ENCODE data around the gene ATXN1.
A peak's percentile ranks its signal among the peaks of the same experiment; 100 is the strongest.

ATXN1 gene

DNA sequence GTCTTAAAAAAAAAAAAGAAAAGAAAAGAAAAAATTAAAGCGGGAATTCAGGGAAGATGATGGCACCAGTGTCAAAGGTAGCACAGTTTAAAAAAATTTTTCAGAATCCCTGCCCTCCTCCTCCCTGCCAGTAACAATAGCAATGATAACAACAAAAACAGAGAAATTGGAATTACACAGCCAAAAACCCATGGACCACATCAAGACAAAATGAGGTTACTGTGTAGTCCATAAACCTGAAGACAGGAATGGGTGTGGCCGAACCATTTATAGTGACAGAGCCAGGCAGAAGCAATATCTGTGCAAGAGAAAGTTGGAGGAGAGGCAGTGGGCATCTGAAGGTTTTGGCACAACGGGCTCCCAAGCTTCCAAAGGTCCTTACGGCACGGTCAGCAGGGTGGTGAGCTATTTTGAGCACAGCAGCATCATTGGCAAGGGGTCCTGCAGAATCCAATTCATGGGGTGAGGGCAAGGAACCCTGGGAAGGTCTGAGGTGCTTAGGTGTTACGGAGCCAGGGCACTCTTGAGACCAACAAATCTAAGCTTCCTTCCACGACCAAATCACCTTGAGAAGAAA is 320.5 kb downstream of the ATXN1 start:
- H4K91ac ChIP-seq (ENCODE audit: low read length) = no peak overlapping the region
- no peak overlapping the region for H3K4ac ChIP-seq (ENCODE audit: low read depth in 1 of 2, low read length in 2 of 2)
- H2BK120ac ChIP-seq (ENCODE audit: low read depth, low read length) = no peak overlapping the region
- H2BK12ac ChIP-seq (ENCODE audit: low read length in 2 of 2) = no peak overlapping the region
- H3K79me1 ChIP-seq (replicated peaks; ENCODE audit: low read length, poor library complexity, severe bottlenecking) = peaks cover 8% of the 10 kb centered on the region
- H3K27ac ChIP-seq (ENCODE audit: low read length, poor library complexity, severe bottlenecking) = no peak overlapping the region
- peak overlapping the region; percentile 28 for H4K8ac ChIP-seq (ENCODE audit: low read length)
- H3K9ac ChIP-seq (ENCODE audit: low read length) = no peak overlapping the region
- H3K36me3 ChIP-seq (ENCODE audit: control insufficient read depth in 1 of 2, insufficient read depth in 2 of 2, low read depth in 1 of 2, low read length in 2 of 2) = no peaks in the 10 kb centered on the region
- no peak overlapping the region for H2BK5ac ChIP-seq (ENCODE audit: low read depth, low read length, poor library complexity, severe bottlenecking)
- H3K9me3 ChIP-seq (ENCODE audit: control insufficient read depth, low read length) = no peaks in the 10 kb centered on the region
- 98% methylated on average over 5 of the region's 7 CpGs for WGBS
- H2BK15ac ChIP-seq (ENCODE audit: low read depth, poor library complexity, severe bottlenecking) = no peak overlapping the region
- peaks cover 2% of the 10 kb centered on the region for H3K4me1 ChIP-seq (ENCODE audit: control insufficient read depth, insufficient read depth, low read depth, low read length)
- no peak overlapping the region for H2AK5ac ChIP-seq (ENCODE audit: low read length, severe bottlenecking)
- H3K4me2 ChIP-seq (ENCODE audit: low read length, poor library complexity, severe bottlenecking) = no peak overlapping the region
- H3K14ac ChIP-seq (ENCODE audit: low read length in 2 of 2) = no peak overlapping the region
- H3K4me3 ChIP-seq (ENCODE audit: insufficient read depth in 1 of 2, low read depth in 1 of 2, low read length in 2 of 2) = no peak overlapping the region
- DNase-seq = no peak
- no peak overlapping the region for H3K18ac ChIP-seq (ENCODE audit: low read depth in 1 of 2, low read length in 2 of 2)
- no peaks in the 10 kb centered on the region for H3K27me3 ChIP-seq (ENCODE audit: control insufficient read depth in 1 of 2, insufficient read depth in 1 of 2, low read length in 2 of 2)
- peak overlapping the region in 1 of 2 experiments; percentile 9 for H3K23ac ChIP-seq (ENCODE audit: low read length in 2 of 2)
- H2AFZ ChIP-seq (ENCODE audit: low read depth, low read length) = no peak overlapping the region

DNA sequence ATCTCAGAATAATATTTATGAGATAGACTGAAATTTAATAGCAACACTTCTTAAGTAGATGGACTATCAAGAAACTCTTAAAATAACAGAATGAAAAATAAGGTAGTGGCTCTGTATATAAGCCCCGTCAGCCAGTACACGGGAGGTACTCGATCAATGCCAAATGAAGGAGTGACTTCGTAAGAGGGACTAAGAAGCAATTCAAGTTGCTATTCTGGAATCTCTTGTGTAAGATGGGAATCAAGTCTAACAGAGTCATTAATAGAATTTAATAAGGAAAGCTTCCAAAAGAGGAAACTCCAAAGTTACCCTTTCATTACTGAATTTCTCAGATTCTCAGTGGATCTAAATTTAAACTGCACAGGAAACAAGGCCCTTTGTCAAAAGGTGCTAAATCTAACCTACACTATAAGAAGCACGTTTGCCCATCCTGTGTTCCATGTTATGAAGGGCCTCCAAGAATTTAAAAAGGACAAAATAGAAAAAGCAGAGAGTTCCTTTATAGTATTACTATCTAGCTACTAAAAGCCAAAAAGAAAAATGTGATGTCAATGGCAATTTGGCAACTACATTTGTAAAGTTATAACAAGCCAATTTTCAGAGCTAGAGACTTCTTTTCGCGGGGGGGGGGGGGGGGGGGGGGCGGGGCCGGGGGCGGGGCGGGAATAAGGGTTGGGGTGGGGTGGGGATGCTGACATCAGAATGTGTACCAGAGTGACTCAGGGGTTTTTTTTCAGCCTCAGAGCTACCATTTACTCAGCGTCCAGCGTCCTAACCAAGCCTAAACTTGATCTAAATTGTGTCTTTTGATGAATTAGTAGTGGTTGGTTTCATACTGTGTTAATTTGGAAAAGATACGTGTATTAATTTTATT is 322.3 kb downstream of the ATXN1 start:
- no peak overlapping the region for H2AK5ac ChIP-seq (ENCODE audit: low read length, severe bottlenecking)
- H4K91ac ChIP-seq (ENCODE audit: low read length) = no peak overlapping the region
- peaks cover 6% of the 10 kb centered on the region for H3K79me1 ChIP-seq (replicated peaks; ENCODE audit: low read length, poor library complexity, severe bottlenecking)
- peak overlapping the region; percentile 65 for H3K9ac ChIP-seq (ENCODE audit: low read length)
- peak; percentile 59 for DNase-seq
- no peaks in the 10 kb centered on the region for H3K9me3 ChIP-seq (ENCODE audit: control insufficient read depth, low read length)
- no peak overlapping the region for H2BK15ac ChIP-seq (ENCODE audit: low read depth, poor library complexity, severe bottlenecking)
- peaks cover 0 to 4% of the 10 kb centered on the region in 2 experiments for H3K36me3 ChIP-seq (ENCODE audit: control insufficient read depth in 1 of 2, insufficient read depth in 2 of 2, low read depth in 1 of 2, low read length in 2 of 2)
- no peak overlapping the region for H3K27ac ChIP-seq (ENCODE audit: low read length, poor library complexity, severe bottlenecking)
- no peak overlapping the region for H2BK12ac ChIP-seq (ENCODE audit: low read length in 2 of 2)
- H3K14ac ChIP-seq (ENCODE audit: low read length in 2 of 2) = no peak overlapping the region
- H3K4me2 ChIP-seq (ENCODE audit: low read length, poor library complexity, severe bottlenecking) = no peak overlapping the region
- no peak overlapping the region for H2BK5ac ChIP-seq (ENCODE audit: low read depth, low read length, poor library complexity, severe bottlenecking)
- H4K8ac ChIP-seq (ENCODE audit: low read length) = no peak overlapping the region
- no peak overlapping the region for H2BK120ac ChIP-seq (ENCODE audit: low read depth, low read length)
- no peak overlapping the region for H3K4ac ChIP-seq (ENCODE audit: low read depth in 1 of 2, low read length in 2 of 2)
- no peaks in the 10 kb centered on the region for H3K27me3 ChIP-seq (ENCODE audit: control insufficient read depth in 1 of 2, insufficient read depth in 1 of 2, low read length in 2 of 2)
- no peak overlapping the region for H3K18ac ChIP-seq (ENCODE audit: low read depth in 1 of 2, low read length in 2 of 2)
- H3K4me3 ChIP-seq (ENCODE audit: insufficient read depth in 1 of 2, low read depth in 1 of 2, low read length in 2 of 2) = no peak overlapping the region
- 94% methylated on average over 4 of the region's 14 CpGs for WGBS
- peaks cover 2% of the 10 kb centered on the region for H3K4me1 ChIP-seq (ENCODE audit: control insufficient read depth, insufficient read depth, low read depth, low read length)
- H3K23ac ChIP-seq (ENCODE audit: low read length in 2 of 2) = no peak overlapping the region
- no peak overlapping the region for H2AFZ ChIP-seq (ENCODE audit: low read depth, low read length)

DNA sequence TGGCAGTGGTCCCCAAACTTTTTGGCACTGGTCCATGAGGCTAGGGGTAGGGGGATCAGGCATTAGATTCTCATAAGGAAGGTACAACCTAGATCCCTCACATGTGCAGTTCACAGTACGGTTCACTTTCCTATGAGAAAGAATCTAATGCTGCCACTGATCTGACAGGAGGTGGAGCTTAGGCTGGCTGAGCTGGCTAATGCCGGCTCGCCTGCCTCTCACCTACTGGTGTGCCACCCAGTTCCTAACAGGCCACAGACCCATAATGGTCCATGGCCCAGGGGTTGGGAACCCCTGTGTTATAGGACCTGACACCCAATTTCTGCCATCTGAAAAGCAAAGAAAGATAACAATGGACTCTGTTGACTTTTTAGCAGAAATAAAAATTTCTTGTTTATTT is 323.3 kb downstream of the ATXN1 start:
- no peak overlapping the region for H3K9ac ChIP-seq (ENCODE audit: low read length)
- peaks cover 0 to 4% of the 10 kb centered on the region in 2 experiments for H3K36me3 ChIP-seq (ENCODE audit: control insufficient read depth in 1 of 2, insufficient read depth in 2 of 2, low read depth in 1 of 2, low read length in 2 of 2)
- WGBS = 90% methylated on average over 3 of the region's 3 CpGs

DNA sequence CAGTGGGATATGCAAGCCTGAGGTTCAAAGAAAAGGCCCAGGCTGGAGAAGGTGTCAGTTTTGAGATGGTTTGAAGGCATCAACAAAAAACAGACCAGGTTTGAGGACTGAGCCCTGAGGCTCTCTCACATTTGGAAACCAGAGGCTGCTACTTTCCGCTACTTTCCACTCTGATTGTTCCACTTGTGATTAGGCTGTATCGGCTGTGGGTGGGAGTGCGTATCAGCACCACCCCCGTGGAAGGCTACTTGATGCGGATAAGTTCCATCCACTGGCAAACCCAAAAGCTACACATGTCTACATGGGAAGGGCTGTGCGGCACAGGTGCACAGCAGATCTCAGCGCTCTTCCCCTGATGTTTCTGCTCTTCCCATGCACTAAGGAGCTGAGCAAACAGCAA is 324.2 kb downstream of the ATXN1 start:
- Histone ChIP-seq H3K36me3 (ENCODE audit: control insufficient read depth in 1 of 2, insufficient read depth in 2 of 2, low read depth in 1 of 2, low read length in 2 of 2) (peaks cover 0 to 4% of the 10 kb centered on the region in 2 experiments), H3K4me2 (ENCODE audit: low read length, poor library complexity, severe bottlenecking) (no peak overlapping the region), H3K4ac (ENCODE audit: low read depth in 1 of 2, low read length in 2 of 2) (no peak overlapping the region), H2BK5ac (ENCODE audit: low read depth, low read length, poor library complexity, severe bottlenecking) (no peak overlapping the region), H2AK5ac (ENCODE audit: low read length, severe bottlenecking) (no peak overlapping the region), H3K14ac (ENCODE audit: low read length in 2 of 2) (peak overlapping the region in 1 of 2 experiments; percentile 86), H3K27me3 (ENCODE audit: control insufficient read depth in 1 of 2, insufficient read depth in 1 of 2, low read length in 2 of 2) (no peaks in the 10 kb centered on the region), H2BK120ac (ENCODE audit: low read depth, low read length) (no peak overlapping the region), H3K27ac (ENCODE audit: low read length, poor library complexity, severe bottlenecking) (no peak overlapping the region), H3K4me1 (ENCODE audit: control insufficient read depth, insufficient read depth, low read depth, low read length) (peaks cover 2% of the 10 kb centered on the region), H3K18ac (ENCODE audit: low read depth in 1 of 2, low read length in 2 of 2) (peak overlapping the region in 1 of 2 experiments; percentile 37), H2AFZ (ENCODE audit: low read depth, low read length) (no peak overlapping the region), H3K4me3 (ENCODE audit: insufficient read depth in 1 of 2, low read depth in 1 of 2, low read length in 2 of 2) (no peak overlapping the region), H3K9ac (ENCODE audit: low read length) (no peak overlapping the region), H4K91ac (ENCODE audit: low read length) (no peak overlapping the region), H3K79me1 (replicated peaks; ENCODE audit: low read length, poor library complexity, severe bottlenecking) (peaks cover 10% of the 10 kb centered on the region), H2BK12ac (ENCODE audit: low read length in 2 of 2) (no peak overlapping the region), H4K8ac (ENCODE audit: low read length) (no peak overlapping the region), H3K23ac (ENCODE audit: low read length in 2 of 2) (no peak overlapping the region), H3K9me3 (ENCODE audit: control insufficient read depth, low read length) (no peaks in the 10 kb centered on the region), H2BK15ac (ENCODE audit: low read depth, poor library complexity, severe bottlenecking) (no peak overlapping the region)
- no peak for DNase-seq
- 93% methylated on average over 7 of the region's 7 CpGs for WGBS

More for the DNA sequence above, 323.3 kb downstream of the ATXN1 start:
- Histone ChIP-seq H2BK5ac (ENCODE audit: low read depth, low read length, poor library complexity, severe bottlenecking) (no peak overlapping the region), H2BK12ac (ENCODE audit: low read length in 2 of 2) (no peak overlapping the region), H3K9me3 (ENCODE audit: control insufficient read depth, low read length) (no peaks in the 10 kb centered on the region), H3K23ac (ENCODE audit: low read length in 2 of 2) (no peak overlapping the region), H3K4me1 (ENCODE audit: control insufficient read depth, insufficient read depth, low read depth, low read length) (peaks cover 2% of the 10 kb centered on the region), H2AK5ac (ENCODE audit: low read length, severe bottlenecking) (no peak overlapping the region), H3K27ac (ENCODE audit: low read length, poor library complexity, severe bottlenecking) (no peak overlapping the region), H3K4ac (ENCODE audit: low read depth in 1 of 2, low read length in 2 of 2) (no peak overlapping the region), H3K4me2 (ENCODE audit: low read length, poor library complexity, severe bottlenecking) (no peak overlapping the region), H3K79me1 (replicated peaks; ENCODE audit: low read length, poor library complexity, severe bottlenecking) (peaks cover 12% of the 10 kb centered on the region), H4K91ac (ENCODE audit: low read length) (no peak overlapping the region), H3K18ac (ENCODE audit: low read depth in 1 of 2, low read length in 2 of 2) (no peak overlapping the region), H4K8ac (ENCODE audit: low read length) (no peak overlapping the region), H3K4me3 (ENCODE audit: insufficient read depth in 1 of 2, low read depth in 1 of 2, low read length in 2 of 2) (no peak overlapping the region), H2BK120ac (ENCODE audit: low read depth, low read length) (no peak overlapping the region), H3K14ac (ENCODE audit: low read length in 2 of 2) (no peak overlapping the region), H2BK15ac (ENCODE audit: low read depth, poor library complexity, severe bottlenecking) (peak overlapping the region; percentile 40), H3K27me3 (ENCODE audit: control insufficient read depth in 1 of 2, insufficient read depth in 1 of 2, low read length in 2 of 2) (no peaks in the 10 kb centered on the region), H2AFZ (ENCODE audit: low read depth, low read length) (no peak overlapping the region)
- DNase-seq = no peak
